Stomach (tissue), 9 donors: ENCODE measurements around the gene ARL6. TPM values are rescaled to one million over a fixed set of nuclear protein-coding genes. Genes with fewer than 3 reads are reported as not detected.

ENCODE experiments used
- DNase-seq, 2 donors: peaks; one replicate each; pipeline versions ENCODE4 v3.0.0 to v3.0.0-alpha.2; 2013 to 2019
- H3K27ac ChIP-seq, 5 donors: fragments of 200-600 bp in 4 of 5; sonication (generic) in 4 of 5; one replicate each; pipeline ENCODE4 v1.5.1; 2013 to 2019; ENCODE audit warnings: mild to moderate bottlenecking in 1 of 5, moderate library complexity in 1 of 5
- H3K27me3 ChIP-seq, 3 donors: fragments of 200-600 bp; sonication (generic); one replicate each; pipeline ENCODE4 v1.5.1; 2017 to 2019; ENCODE audit warnings: mixed run types in 1 of 3
- H3K36me3 ChIP-seq, 4 donors: fragments of 200-600 bp; sonication (generic); 1 replicate in 3 of 4; 2 replicates in 1 of 4; pipeline ENCODE4 v1.5.1; 2016 to 2019
- H3K4me1 ChIP-seq, 4 donors: fragments of 200-600 bp; sonication (generic); one replicate each; pipeline ENCODE4 v1.5.1; 2016 to 2019
- H3K4me3 ChIP-seq, 4 donors: fragments of 200-600 bp; sonication (generic) in 3 of 4; one replicate each; pipeline ENCODE4 v1.5.1; 2016 to 2019; ENCODE audit warnings: mild to moderate bottlenecking in 1 of 4
- H3K9me3 ChIP-seq, 4 donors: fragments of 200-600 bp; sonication (generic); one replicate each; pipeline ENCODE4 v1.5.1; 2016 to 2019
- CTCF ChIP-seq, 7 experiments: fragments of 450-650 bp in 4 of 7; fragments of 200-600 bp in 3 of 7; sonication (generic) in 3 of 7; IDR thresholded peaks; one replicate each; pipeline ENCODE4 v1.5.1; 2016 to 2019; ENCODE audit warnings: antibody characterized with exemption in 7 of 7, control low read depth in 2 of 7, mild to moderate bottlenecking in 1 of 7
- EP300 ChIP-seq: sonication (generic); formaldehyde crosslinking; IDR thresholded peaks from one replicate; pipeline ENCODE4 v1.6.1; 2017; ENCODE audit warnings: antibody characterized with exemption
- POLR2A ChIP-seq, 4 donors: fragments of 450-650 bp; IDR thresholded peaks; one replicate each; pipeline ENCODE4 v1.6.1; 2016; ENCODE audit warnings: antibody characterized with exemption in 4 of 4, control low read depth in 2 of 4, mild to moderate bottlenecking in 1 of 4, moderate library complexity in 1 of 4
- POLR2AphosphoS5 ChIP-seq, 3 donors: sonication (generic); formaldehyde crosslinking; IDR thresholded peaks; one replicate each; pipeline ENCODE4 v1.6.1; 2016; ENCODE audit warnings: antibody characterized with exemption in 3 of 3
- WGBS, 5 donors: extraction: QIAGEN DNeasy Blood & Tissue Kit in 3 of 5; methylation state at CpG; one replicate each; pipeline versions ENCODE4 v1.1.5 to v1.1.7; 2013 to 2018; 5-methylcytosine and 5-hydroxymethylcytosine counted together
- intact Hi-C: fragments of 100-400 bp; cut with DNase I; formaldehyde crosslinking; loops from one replicate; pipeline ENCODE4 v1.15.1; 2023; ENCODE audit warnings: low total_unique reads
- polyA plus RNA-seq, 3 donors: library from polyadenylated mRNA; stranded (reverse); fragments of 200-250 nt; gene quantifications; one replicate each; pipeline ENCODE4 v1.2.3, GENCODE V29; 2013
- total RNA-seq, 5 donors: library from RNA; depleted of rRNA; stranded (reverse); fragments of >200 nt; gene quantifications; one replicate each; pipeline versions ENCODE4 v1.1.0 to v1.2.3, GENCODE V29; 2014 to 2016
- donor health status: healthy with polysubstance abuse.
- donor health status: Bipolar disorder and iron deficiency.
- donor health status: healthy.

The ARL6 gene
- total and polyA plus RNA-seq, 8 donors: 0.58 to 19.1 (median 2.6) TPM

- no peak for TF ChIP-seq POLR2A (IDR thresholded peaks at IDR 0.05)
- no peak for TF ChIP-seq POLR2AphosphoS5 (IDR thresholded peaks at IDR 0.05)
- TF ChIP-seq EP300: no peak
- TF ChIP-seq CTCF (IDR thresholded peaks at IDR 0.05): no peak
- 68 to 84% (median 74%) methylated on average over 3 of the region's 3 CpGs for WGBS, 5 donors
- intact Hi-C loops: no loop called here
- Histone ChIP-seq H3K4me1 (peaks cover 0 to 64% (median 28%) of the 10 kb centered on the region in 4 donors), H3K9me3 (no peaks in the 10 kb centered on the region), H3K27ac (peak overlapping the region in 1 of 5 donors; percentile 75), H3K4me3 (no peak overlapping the region), H3K36me3 (peaks cover 0 to 4% (median 2%) of the 10 kb centered on the region in 4 donors), H3K27me3 (no peaks in the 10 kb centered on the region)
- DNase-seq: no peak
Measured at GRCh38 chr3:97841956-97842355, 77.4 kb downstream of the ARL6 start.

GRCh38 chr3:97848779-97849178 lies 84.2 kb downstream of the ARL6 start:
- no peak overlapping the region for H3K4me3 ChIP-seq
- no peaks in the 10 kb centered on the region for H3K27me3 ChIP-seq
- intact Hi-C loops: no loop called here
- TF ChIP-seq POLR2AphosphoS5 (IDR thresholded peaks at IDR 0.05) (no peak), EP300 (no peak), POLR2A (IDR thresholded peaks at IDR 0.05) (no peak), CTCF (IDR thresholded peaks at IDR 0.05) (no peak)
- H3K4me1 ChIP-seq: peaks cover 0 to 19% (median 0%) of the 10 kb centered on the region in 4 donors
- 72 to 85% (median 80%) methylated on average over 3 of the region's 3 CpGs for WGBS, 5 donors
- peaks cover 0 to 3% (median under 1%) of the 10 kb centered on the region in 4 donors for H3K9me3 ChIP-seq
- no peak overlapping the region for H3K27ac ChIP-seq
- DNase-seq: no peak
- H3K36me3 ChIP-seq: peaks cover 0 to 24% (median 3%) of the 10 kb centered on the region in 4 donors

Other genes with a start within 250 kb of the ARL6 start
- 10 to 100 TPM; 18.2 to 57.6 (median 47.3) TPM for gene CRYBG3, start 57.3 kb downstream of the ARL6 start, total RNA-seq
- gene CRYBG3, start 57.3 kb downstream of the ARL6 start, polyA plus RNA-seq: 10 to 100 TPM in 1 of 3 donors, 1 to 10 TPM in 2; 5.7 to 10.2 (median 8.3) TPM
- 10 to 100 TPM in 4 of 5 donors, under 1 TPM in 1; 0.58 to 28.1 (median 16.3) TPM for gene RIOX2, start 207.7 kb downstream of the ARL6 start, total RNA-seq
- 10 to 100 TPM; 13.0 to 18.8 (median 17.7) TPM for gene RIOX2, start 207.7 kb downstream of the ARL6 start, polyA plus RNA-seq